Endothelial cell of umbilical vein (primary cell): ENCODE data around the gene HYI. TPM values are rescaled to one million over a fixed set of nuclear protein-coding genes. Genes with fewer than 3 reads are reported as not detected.

Experiments used
- BruUV-seq: library from RNA; stranded (reverse); fragments of 400-500 nt; replicated peaks from 2 replicates; lab custom pipeline; 2021; lab: Mats Ljungman, UMichigan
- CTCF ChIA-PET: fragments of 300-600, 350-600 bp; sonication (Branson Sonifier 250); formaldehyde crosslinking; loops from one replicate; lab custom pipeline; 2021; ENCODE audit warnings: antibody characterized with exemption, inconsistent platforms; lab: Charles Lee
- POLR2A ChIA-PET: fragments of 300-600, 350-600 bp; sonication (Branson Sonifier 250); formaldehyde crosslinking; loops from one replicate; lab custom pipeline; 2021; ENCODE audit warnings: antibody characterized with exemption, inconsistent platforms; lab: Charles Lee
- DNase-seq: peaks from one replicate; pipeline ENCODE4 v3.0.0-alpha.2; 2011; ENCODE audit warnings: low read depth, low spot score
- FAIRE-seq: peaks from 2 replicates; lab custom pipeline; 2011; peaks lifted over from hg19 to GRCh38; lab: Jason Lieb, UNC
- H2AFZ ChIP-seq: 2 replicates; pipeline ENCODE4 v1.6.0; 2012; ENCODE audit warnings: low read depth, low read length, control low read depth, inconsistent platforms
- H3K27ac ChIP-seq: 2 replicates; pipeline ENCODE4 v1.5.1; 2011; ENCODE audit warnings: low read depth, mild to moderate bottlenecking, control low read depth, low read length, moderate library complexity; ENCODE audit not compliant: insufficient read depth
- H3K27me3 ChIP-seq, 2 experiments: 2 replicates each; pipeline versions ENCODE4 v1.6.0 to v1.6.1; 2011; ENCODE audit warnings: low read length in 2 of 2, mixed read lengths in 1 of 2; ENCODE audit not compliant: control insufficient read depth in 2 of 2, insufficient read depth in 2 of 2
- H3K36me3 ChIP-seq, 2 experiments: 2 replicates in 1 of 2; 3 replicates in 1 of 2; pipeline ENCODE4 v1.5.1; 2011; ENCODE audit warnings: low read length in 2 of 2, mild to moderate bottlenecking in 1 of 2, moderate library complexity in 1 of 2; ENCODE audit not compliant: control insufficient read depth in 2 of 2, insufficient read depth in 2 of 2; ENCODE audit errors: extremely low read depth in 1 of 2
- H3K4me1 ChIP-seq: 3 replicates; pipeline ENCODE4 v1.5.1; 2011; ENCODE audit warnings: mild to moderate bottlenecking, low read length; ENCODE audit not compliant: control insufficient read depth, insufficient read depth; ENCODE audit errors: extremely low read depth
- H3K4me2 ChIP-seq: 2 replicates; pipeline ENCODE4 v1.6.1; 2011; ENCODE audit warnings: low read length, control low read depth, mixed read lengths; ENCODE audit not compliant: insufficient read depth
- H3K4me3 ChIP-seq, 3 experiments: fragments of 200-600 bp in 1 of 3; sonication (generic), shearing (Covaris generic) in 1 of 3; replicated peaks in 1 of 3; 2 replicates each; pipeline ENCODE4 v1.5.1; 2011 to 2016; ENCODE audit warnings: control low read depth in 3 of 3, low read length in 3 of 3, mild to moderate bottlenecking in 2 of 3, inconsistent platforms in 1 of 3, low read depth in 1 of 3, moderate library complexity in 1 of 3; ENCODE audit not compliant: insufficient read depth in 1 of 3
- H3K79me2 ChIP-seq: 2 replicates; pipeline ENCODE4 v1.6.0; 2012; ENCODE audit warnings: low read length, inconsistent platforms; ENCODE audit not compliant: control insufficient read depth, insufficient read depth
- H3K9ac ChIP-seq: replicated peaks from 2 replicates; pipeline ENCODE3; 2011; ENCODE audit warnings: low read length, control low read depth; ENCODE audit not compliant: insufficient read depth; ENCODE audit errors: extremely low read depth
- H3K9me1 ChIP-seq: replicated peaks from 3 replicates; pipeline ENCODE4 v1.6.0; 2011; ENCODE audit warnings: mild to moderate bottlenecking, low read length; ENCODE audit not compliant: control insufficient read depth, insufficient read depth; ENCODE audit errors: extremely low read depth
- H3K9me3 ChIP-seq: replicated peaks from 2 replicates; pipeline ENCODE4 v1.5.1; 2012; ENCODE audit warnings: low read length, inconsistent platforms; ENCODE audit not compliant: control insufficient read depth, insufficient read depth
- H4K20me1 ChIP-seq: replicated peaks from 2 replicates; pipeline ENCODE3; 2011; ENCODE audit warnings: mild to moderate bottlenecking, low read length; ENCODE audit not compliant: control insufficient read depth, insufficient read depth; ENCODE audit errors: extremely low read depth
- CTCF ChIP-seq, 2 donors: IDR thresholded peaks; 1 replicate in 1 of 2; 2 replicates in 1 of 2; pipeline ENCODE4 v1.5.1; 2011; ENCODE audit warnings: low read length in 2 of 2, mild to moderate bottlenecking in 2 of 2, moderate library complexity in 2 of 2, control low read depth in 1 of 2, inconsistent platforms in 1 of 2, low read depth in 1 of 2; ENCODE audit not compliant: insufficient read depth in 1 of 2; ENCODE audit errors: extremely low read depth in 1 of 2
- EZH2 ChIP-seq: IDR thresholded peaks from 2 replicates; pipeline ENCODE4 v1.6.1; 2012; ENCODE audit warnings: borderline replicate concordance, low read depth, mild to moderate bottlenecking, moderate library complexity, low read length, inconsistent platforms; ENCODE audit not compliant: severe bottlenecking
- FOS ChIP-seq: IDR thresholded peaks from 2 replicates; pipeline ENCODE4 v1.6.1; 2011; ENCODE audit warnings: mild to moderate bottlenecking, low read length, moderate library complexity, borderline replicate concordance; ENCODE audit not compliant: insufficient read depth
- GATA2 ChIP-seq: IDR thresholded peaks from 2 replicates; pipeline ENCODE4 v1.7.0; 2011; ENCODE audit warnings: low read depth, mild to moderate bottlenecking, moderate library complexity, mixed read lengths, low read length; ENCODE audit not compliant: insufficient read length, insufficient read depth
- JUN ChIP-seq: IDR thresholded peaks from 2 replicates; pipeline ENCODE4 v1.6.1; 2011; ENCODE audit warnings: borderline replicate concordance, low read depth; ENCODE audit not compliant: insufficient read length, insufficient read depth
- MAX ChIP-seq: IDR thresholded peaks from 2 replicates; pipeline ENCODE4 v1.6.1; 2011; ENCODE audit not compliant: insufficient read depth, insufficient read length
- MYC ChIP-seq: IDR thresholded peaks from one replicate; pipeline ENCODE4 v1.6.1; 2011; ENCODE audit warnings: mild to moderate bottlenecking, low read depth, low read length
- POLR2A ChIP-seq: IDR thresholded peaks from 2 replicates; pipeline ENCODE4 v1.6.1; 2012; ENCODE audit warnings: low read depth, mild to moderate bottlenecking, control low read depth, low read length
- POLR2AphosphoS5 ChIP-seq: IDR thresholded peaks from 2 replicates; pipeline ENCODE4 v1.6.1; 2012; ENCODE audit warnings: low read depth, mild to moderate bottlenecking, control low read depth, low read length, moderate library complexity; ENCODE audit not compliant: insufficient read depth
- dilution Hi-C: fragments of 300-500 bp; cut with MboI; formaldehyde crosslinking; loops from one replicate; pipeline ENCODE4 v1.15.0; 2019; ENCODE audit warnings: low sequenced_read_pairs; ENCODE audit not compliant: extremely low pct_ligation_motif_present
- intact Hi-C: fragments of 100-400 bp; cut with micrococcal nuclease; formaldehyde crosslinking; loops from one replicate; pipeline ENCODE4 v1.10.0; 2022
- polyA plus RNA-seq, 4 experiments: library from polyadenylated mRNA; depleted of rRNA in 3 of 4; stranded (reverse) in 3 of 4; unstranded in 1 of 4; fragments of >200 nt; gene quantifications; 2 replicates each; pipeline versions ENCODE4 v1.2.1 to v1.2.3, GENCODE V29; 2011 to 2012; ENCODE audit warnings: missing spikeins in 1 of 4
- total RNA-seq: library from RNA; stranded (reverse); gene quantifications from 2 replicates; pipeline ENCODE4 v1.2.3, GENCODE V29; 2021

HYI gene
- total and polyA plus RNA-seq, 2 donors (not counting 3 experiments of a cell fraction or from before 2014, with no cell fraction given) = 324 to 342 TPM

GRCh38 chr1:43464681-43465504 lies 11.2 kb upstream of the HYI start:
- Histone ChIP-seq H4K20me1 (no peaks in the 10 kb centered on the region), H3K27ac (no peak overlapping the region), H3K36me3 (no peaks in the 10 kb centered on the region), H3K9me3 (no peaks in the 10 kb centered on the region), H2AFZ (no peak overlapping the region), H3K9ac (no peak overlapping the region), H3K4me1 (peaks cover 13% of the 10 kb centered on the region), H3K4me2 (no peak overlapping the region), H3K79me2 (no peaks in the 10 kb centered on the region), H3K4me3 (no peak overlapping the region), H3K9me1 (no peaks in the 10 kb centered on the region), H3K27me3 (no peaks in the 10 kb centered on the region)
- intact Hi-C loops = no loop called here
- ChIA-PET CTCF (interaction anchor here (1.9 kb wide), 1 partner anchor 10 kb away, joined by 5 read pairs; no protein-coding TSS in a partner anchor), POLR2A (no interaction called here)
- TF ChIP-seq CTCF (IDR thresholded peaks at IDR 0.05; ENCODE audit: extremely low read depth in 1 of 2, insufficient read depth in 1 of 2, low read depth in 1 of 2, low read length in 2 of 2) (no peak), JUN (no peak), MAX (no peak)
- DNase-seq (no peak), FAIRE-seq (no peak)
- BruUV-seq = no TSS peak
- dilution Hi-C loops = no loop called here

- Histone ChIP-seq H3K9me1 (no peaks in the 10 kb centered on the region), H3K36me3 (no peaks in the 10 kb centered on the region), H3K9ac (no peak overlapping the region), H3K4me2 (no peak overlapping the region), H3K27ac (no peak overlapping the region), H3K4me3 (no peak overlapping the region), H4K20me1 (no peaks in the 10 kb centered on the region), H3K27me3 (no peaks in the 10 kb centered on the region), H2AFZ (no peak overlapping the region), H3K79me2 (no peaks in the 10 kb centered on the region), H3K4me1 (peaks cover 13% of the 10 kb centered on the region), H3K9me3 (no peaks in the 10 kb centered on the region)
- TF ChIP-seq MYC (no peak), FOS (no peak), POLR2A (no peak), EZH2 (no peak), JUN (no peak), CTCF (IDR thresholded peaks at IDR 0.05; ENCODE audit: extremely low read depth in 1 of 2, insufficient read depth in 1 of 2, low read depth in 1 of 2, low read length in 2 of 2) (no peak), GATA2 (no peak), POLR2AphosphoS5 (no peak), MAX (no peak)
- no peak for FAIRE-seq
- intact Hi-C loops = no loop called here
- no peak for DNase-seq
- ChIA-PET POLR2A (no interaction called here), CTCF (interaction anchor here (1.0 to 1.3 kb wide), 4 partner anchors 9 to 97 kb away, joined by 3 to 6 read pairs (median 4); partner anchors contain the start of gene HYI)
- no TSS peak for BruUV-seq
- dilution Hi-C loops = no loop called here
Measured at GRCh38 chr1:43463479-43463878, 9.7 kb upstream of the HYI start.
